Nephron (organoid): ENCODE data around the gene ZNF285.

ENCODE experiments used
- H3K27ac Mint-ChIP-seq, 3 experiments: 2 replicates each; pipeline ENCODE4 v1.8.0; 2020; ENCODE audit warnings: mixed read lengths in 3 of 3, mild to moderate bottlenecking in 2 of 3, moderate library complexity in 1 of 3
- H3K27me3 Mint-ChIP-seq: 2 replicates; pipeline ENCODE4 v1.8.0; 2021; ENCODE audit warnings: low read depth, mild to moderate bottlenecking, moderate library complexity, mixed read lengths
- H3K36me3 Mint-ChIP-seq: 2 replicates; pipeline ENCODE4 v1.8.0; 2020; ENCODE audit warnings: low read depth, mixed read lengths
- H3K4me1 Mint-ChIP-seq: 2 replicates; pipeline ENCODE4 v1.8.0; 2020; ENCODE audit warnings: mixed read lengths
- H3K4me3 Mint-ChIP-seq, 3 experiments: 2 replicates each; pipeline ENCODE4 v1.8.0; 2020; ENCODE audit warnings: mild to moderate bottlenecking in 3 of 3, mixed read lengths in 3 of 3, moderate library complexity in 2 of 3
- H3K9me3 Mint-ChIP-seq: 2 replicates; pipeline ENCODE4 v1.8.0; 2020; ENCODE audit warnings: mixed read lengths
- CTCF ChIP-seq, 3 experiments: fragments of 200-600 bp; sonication (generic); IDR thresholded peaks; one replicate each; pipeline ENCODE4 v1.5.0; 2021; ENCODE audit warnings: antibody characterized with exemption in 3 of 3; ENCODE audit not compliant: unreplicated experiment in 3 of 3

The ZNF285 gene

GRCh38 chr19:44374789-44375188 is 26.6 kb downstream of the ZNF285 start:
- peaks cover 32% of the 10 kb centered on the region for H3K9me3 Mint-ChIP-seq
- H3K4me3 Mint-ChIP-seq, result no peak overlapping the region
- no peaks in the 10 kb centered on the region for H3K36me3 Mint-ChIP-seq
- no peak for TF ChIP-seq CTCF (IDR thresholded peaks at IDR 0.05; ENCODE audit: unreplicated experiment in 3 of 3)
- H3K4me1 Mint-ChIP-seq, result no peaks in the 10 kb centered on the region
- H3K27me3 Mint-ChIP-seq, result no peaks in the 10 kb centered on the region
- H3K27ac Mint-ChIP-seq, result no peak overlapping the region

GRCh38 chr19:44371815-44372480 is 29.5 kb downstream of the ZNF285 start:
- H3K36me3 Mint-ChIP-seq, result no peaks in the 10 kb centered on the region
- TF ChIP-seq CTCF (IDR thresholded peaks at IDR 0.05; ENCODE audit: unreplicated experiment in 3 of 3), result no peak
- no peak overlapping the region for H3K4me3 Mint-ChIP-seq
- H3K9me3 Mint-ChIP-seq, result peaks cover 27% of the 10 kb centered on the region
- peaks cover 3% of the 10 kb centered on the region for H3K27me3 Mint-ChIP-seq
- H3K4me1 Mint-ChIP-seq, result no peaks in the 10 kb centered on the region
- H3K27ac Mint-ChIP-seq, result no peak overlapping the region

- no peaks in the 10 kb centered on the region for H3K4me1 Mint-ChIP-seq
- no peak overlapping the region for H3K4me3 Mint-ChIP-seq
- H3K9me3 Mint-ChIP-seq, result peaks cover 11% of the 10 kb centered on the region
- peaks cover 3% of the 10 kb centered on the region for H3K27me3 Mint-ChIP-seq
- no peak for TF ChIP-seq CTCF (IDR thresholded peaks at IDR 0.05; ENCODE audit: unreplicated experiment in 3 of 3)
- H3K36me3 Mint-ChIP-seq, result no peaks in the 10 kb centered on the region
- no peak overlapping the region for H3K27ac Mint-ChIP-seq
These were observed 34.4 kb downstream of the ZNF285 start for GRCh38 chr19:44367024-44367423.

- Mint-ChIP-seq H3K27ac (peak within 1 kb of the TSS; percentile 58 to 92 (median 91)), H3K4me1 (peaks cover 13% of the 10 kb centered on the region), H3K4me3 (peak within 1 kb of the TSS; percentile 94 to 98 (median 94)), H3K36me3 (peaks cover 47% of the 10 kb centered on the region), H3K27me3 (peaks cover 3% of the 10 kb centered on the region), H3K9me3 (peaks cover 54% of the 10 kb centered on the region)
- TF ChIP-seq CTCF (IDR thresholded peaks at IDR 0.05; ENCODE audit: unreplicated experiment in 3 of 3), result no peak
These were observed 44.9 kb downstream of the ZNF285 start, which contains the start of gene ZNF112 for GRCh38 chr19:44356383-44357111. Gene ZNF112 (minus strand): TSS chr19:44356680. CDS start chr19:44340539, 16,141 bp downstream.

GRCh38 chr19:44346556-44346955 is 54.9 kb downstream of the ZNF285 start:
- H3K36me3 Mint-ChIP-seq, result peaks cover 90% of the 10 kb centered on the region
- peaks cover 77% of the 10 kb centered on the region for H3K9me3 Mint-ChIP-seq

More at GRCh38 chr19:44346556-44346955, 54.9 kb downstream of the ZNF285 start:
- Mint-ChIP-seq H3K4me3 (no peak overlapping the region), H3K27me3 (no peaks in the 10 kb centered on the region), H3K4me1 (no peaks in the 10 kb centered on the region), H3K27ac (no peak overlapping the region)
- no peak for TF ChIP-seq CTCF (IDR thresholded peaks at IDR 0.05; ENCODE audit: unreplicated experiment in 3 of 3)
